Osteoblast (primary cell): ENCODE measurements around the gene LIAS. TPM values are rescaled to one million over a fixed set of nuclear protein-coding genes. Genes with fewer than 3 reads are reported as not detected.

ENCODE experiments used
- DNase-seq: peaks from one replicate; pipeline ENCODE4 v3.0.0; 2011; ENCODE audit warnings: low spot score, mixed read lengths; ENCODE audit not compliant: insufficient read length; ENCODE audit errors: missing footprints
- H2AFZ ChIP-seq: 2 replicates; pipeline ENCODE4 v1.6.0; 2011; ENCODE audit warnings: mild to moderate bottlenecking, low read length
- H3K27ac ChIP-seq: 2 replicates; pipeline ENCODE4 v1.5.1; 2011; ENCODE audit warnings: mild to moderate bottlenecking, low read depth, low read length, moderate library complexity
- H3K27me3 ChIP-seq: 2 replicates; pipeline ENCODE4 v1.6.0; 2012; ENCODE audit warnings: mild to moderate bottlenecking, control low read depth, inconsistent platforms, low read length, moderate library complexity; ENCODE audit not compliant: insufficient read depth
- H3K36me3 ChIP-seq: 2 replicates; pipeline ENCODE4 v1.5.1; 2011; ENCODE audit warnings: mild to moderate bottlenecking, low read length, control low read depth, moderate library complexity; ENCODE audit not compliant: insufficient read depth
- H3K4me1 ChIP-seq: 2 replicates; pipeline ENCODE4 v1.5.1; 2011; ENCODE audit warnings: mild to moderate bottlenecking, low read length, control low read depth, moderate library complexity; ENCODE audit not compliant: insufficient read depth
- H3K4me2 ChIP-seq: 2 replicates; pipeline ENCODE4 v1.6.0; 2011; ENCODE audit warnings: mild to moderate bottlenecking, low read length; ENCODE audit not compliant: insufficient read depth
- H3K4me3 ChIP-seq: fragments of 200-600 bp; sonication (generic); 3 replicates; pipeline ENCODE4 v1.5.1; 2012; ENCODE audit warnings: mild to moderate bottlenecking, low read length, inconsistent platforms; ENCODE audit not compliant: insufficient read depth
- H3K79me2 ChIP-seq: 2 replicates; pipeline ENCODE4 v1.6.0; 2012; ENCODE audit warnings: mild to moderate bottlenecking, low read length, control low read depth, inconsistent platforms; ENCODE audit not compliant: insufficient read depth
- H3K9me3 ChIP-seq: 2 replicates; pipeline ENCODE4 v1.5.1; 2011; ENCODE audit warnings: low read depth, low read length, control low read depth
- H4K20me1 ChIP-seq: 2 replicates; pipeline ENCODE4 v1.6.0; 2012; ENCODE audit warnings: mild to moderate bottlenecking, low read length, control low read depth; ENCODE audit not compliant: insufficient read depth
- total RNA-seq: library from RNA; depleted of rRNA; stranded (reverse); fragments of >200 nt; gene quantifications from 2 replicates; pipeline ENCODE4 v1.2.3, GENCODE V29; 2012
- TF ChIP-seq, protein P1 (sequence below): IDR thresholded peaks from 2 replicates; pipeline ENCODE4 v1.5.1; 2011; ENCODE audit warnings: mild to moderate bottlenecking, low read depth, low read length, moderate library complexity; ENCODE audit errors: extremely low read depth

LIAS gene
- total RNA-seq, 1 donor, result 8.7 TPM

DNA sequence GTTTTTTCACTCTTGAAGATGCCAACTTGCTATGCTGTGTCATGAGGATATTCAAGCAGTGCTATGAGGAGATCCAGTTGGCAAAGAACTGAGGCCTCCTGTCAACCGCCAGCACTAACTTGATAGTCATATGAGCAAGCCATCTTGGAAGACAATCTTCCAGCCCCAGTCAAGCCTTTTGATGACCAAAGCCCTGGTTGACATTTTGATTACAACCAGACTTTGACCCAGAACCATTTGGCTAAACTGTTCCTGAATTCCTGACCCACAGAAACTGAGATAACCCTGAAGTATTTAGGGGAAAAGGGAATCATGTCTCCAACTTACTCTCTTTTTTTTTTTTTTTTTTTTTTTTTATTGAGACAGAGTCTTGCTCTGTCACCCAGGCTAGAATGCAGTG is 35.5 kb downstream of the LIAS start:
- H3K36me3 ChIP-seq, result peaks cover 18% of the 10 kb centered on the region
- H3K4me1 ChIP-seq, result peaks cover 9% of the 10 kb centered on the region
- H2AFZ ChIP-seq, result no peak overlapping the region
- no peaks in the 10 kb centered on the region for H3K79me2 ChIP-seq
- TF ChIP-seq, protein P1, sequence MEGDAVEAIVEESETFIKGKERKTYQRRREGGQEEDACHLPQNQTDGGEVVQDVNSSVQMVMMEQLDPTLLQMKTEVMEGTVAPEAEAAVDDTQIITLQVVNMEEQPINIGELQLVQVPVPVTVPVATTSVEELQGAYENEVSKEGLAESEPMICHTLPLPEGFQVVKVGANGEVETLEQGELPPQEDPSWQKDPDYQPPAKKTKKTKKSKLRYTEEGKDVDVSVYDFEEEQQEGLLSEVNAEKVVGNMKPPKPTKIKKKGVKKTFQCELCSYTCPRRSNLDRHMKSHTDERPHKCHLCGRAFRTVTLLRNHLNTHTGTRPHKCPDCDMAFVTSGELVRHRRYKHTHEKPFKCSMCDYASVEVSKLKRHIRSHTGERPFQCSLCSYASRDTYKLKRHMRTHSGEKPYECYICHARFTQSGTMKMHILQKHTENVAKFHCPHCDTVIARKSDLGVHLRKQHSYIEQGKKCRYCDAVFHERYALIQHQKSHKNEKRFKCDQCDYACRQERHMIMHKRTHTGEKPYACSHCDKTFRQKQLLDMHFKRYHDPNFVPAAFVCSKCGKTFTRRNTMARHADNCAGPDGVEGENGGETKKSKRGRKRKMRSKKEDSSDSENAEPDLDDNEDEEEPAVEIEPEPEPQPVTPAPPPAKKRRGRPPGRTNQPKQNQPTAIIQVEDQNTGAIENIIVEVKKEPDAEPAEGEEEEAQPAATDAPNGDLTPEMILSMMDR, result no peak
- H3K4me2 ChIP-seq, result no peak overlapping the region
- DNase-seq, result no peak
- H4K20me1 ChIP-seq, result no peaks in the 10 kb centered on the region
- H3K9me3 ChIP-seq, result no peaks in the 10 kb centered on the region
- no peak overlapping the region for H3K4me3 ChIP-seq
- no peaks in the 10 kb centered on the region for H3K27me3 ChIP-seq
- H3K27ac ChIP-seq, result no peak overlapping the region

DNA sequence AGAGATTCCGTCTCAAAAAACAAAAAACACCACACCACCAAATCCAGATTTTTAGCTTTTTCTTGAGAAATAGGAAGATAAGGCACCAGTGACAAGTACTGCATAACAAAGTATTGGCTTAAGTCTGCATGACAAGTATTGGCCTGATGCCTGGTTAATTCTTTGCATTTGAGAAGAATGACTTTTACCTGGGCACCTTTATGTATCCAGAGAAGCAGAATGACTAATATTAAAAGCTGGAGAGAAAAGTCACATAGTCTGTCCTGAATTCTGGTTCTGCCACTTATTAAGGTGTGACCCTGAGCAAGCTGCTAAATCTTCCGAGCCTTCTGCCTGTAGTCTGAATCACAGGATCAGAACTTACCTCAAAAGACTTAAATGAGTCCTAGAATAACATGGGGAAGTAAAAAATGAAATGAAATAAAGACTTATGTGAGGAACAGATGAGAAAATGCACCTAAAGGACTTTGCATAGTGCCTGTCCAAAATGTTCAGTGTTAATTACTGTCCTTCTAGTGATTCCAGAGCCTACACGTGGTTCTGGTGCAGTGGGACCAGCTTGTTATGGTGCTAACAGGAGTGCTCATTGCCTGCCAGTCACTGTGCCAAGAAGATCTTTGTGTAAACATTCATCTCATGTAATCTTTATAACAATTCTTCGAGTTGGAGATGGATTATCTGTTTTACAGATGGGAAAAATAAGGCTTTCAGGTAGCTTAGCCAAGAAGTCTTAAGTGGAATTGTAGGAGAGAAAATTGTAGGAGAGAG is 36.8 kb downstream of the LIAS start:
- H3K4me1 ChIP-seq, result peaks cover 10% of the 10 kb centered on the region

DNA sequence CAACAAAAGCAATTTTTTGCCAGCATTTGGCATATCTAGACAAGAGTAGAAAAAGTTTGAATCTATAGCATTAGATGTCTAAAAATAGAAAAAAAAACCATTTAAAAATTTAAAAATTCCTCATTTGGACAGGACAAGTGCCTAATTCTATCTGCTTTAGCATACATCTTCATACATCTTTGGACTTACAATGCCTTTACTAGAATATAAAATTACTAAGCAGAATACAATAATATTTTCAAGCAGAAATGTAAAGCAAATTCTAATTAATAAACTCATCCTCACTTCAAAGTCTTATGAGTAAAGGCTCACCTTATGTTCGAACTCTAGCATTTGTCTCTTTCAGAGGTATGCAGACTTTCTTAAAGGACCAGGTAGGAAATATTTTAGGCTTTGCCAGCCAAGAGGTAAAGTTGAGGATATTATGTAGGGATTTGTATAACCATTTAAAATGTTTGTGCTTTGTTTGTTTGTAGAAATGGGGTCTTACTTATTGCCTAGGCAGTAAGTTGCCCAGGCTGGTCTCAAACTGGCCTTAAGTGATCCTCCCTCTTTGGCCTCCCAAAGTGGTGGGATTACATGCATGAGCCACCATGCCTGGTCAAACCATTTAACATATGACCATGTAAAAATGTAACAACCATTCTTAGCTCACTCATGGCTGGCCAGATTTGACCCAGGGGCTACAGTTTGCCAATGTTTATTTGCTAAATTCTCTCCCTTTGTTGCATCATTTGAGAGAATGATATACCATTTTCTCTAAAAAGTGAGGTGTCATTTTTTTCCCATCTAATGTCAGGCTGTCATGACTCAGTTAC is 39.3 kb downstream of the LIAS start:
- Histone ChIP-seq H3K36me3 (peaks cover 41% of the 10 kb centered on the region), H3K4me1 (peaks cover 28% of the 10 kb centered on the region), H2AFZ (no peak overlapping the region), H3K27ac (no peak overlapping the region), H4K20me1 (no peaks in the 10 kb centered on the region), H3K4me3 (no peak overlapping the region), H3K27me3 (no peaks in the 10 kb centered on the region), H3K4me2 (no peak overlapping the region), H3K9me3 (no peaks in the 10 kb centered on the region), H3K79me2 (peaks cover 2% of the 10 kb centered on the region)
- TF ChIP-seq, protein P1, result no peak
- no peak for DNase-seq

More for the DNA sequence above, 36.8 kb downstream of the LIAS start:
- Histone ChIP-seq H3K4me3 (no peak overlapping the region), H3K9me3 (no peaks in the 10 kb centered on the region), H3K36me3 (peaks cover 30% of the 10 kb centered on the region), H3K4me2 (no peak overlapping the region), H3K27me3 (no peaks in the 10 kb centered on the region), H4K20me1 (no peaks in the 10 kb centered on the region), H2AFZ (no peak overlapping the region), H3K79me2 (peaks cover 2% of the 10 kb centered on the region), H3K27ac (peak overlapping the region; percentile 25)
- TF ChIP-seq, protein P1, result no peak
- peak; percentile 88 for DNase-seq

DNA sequence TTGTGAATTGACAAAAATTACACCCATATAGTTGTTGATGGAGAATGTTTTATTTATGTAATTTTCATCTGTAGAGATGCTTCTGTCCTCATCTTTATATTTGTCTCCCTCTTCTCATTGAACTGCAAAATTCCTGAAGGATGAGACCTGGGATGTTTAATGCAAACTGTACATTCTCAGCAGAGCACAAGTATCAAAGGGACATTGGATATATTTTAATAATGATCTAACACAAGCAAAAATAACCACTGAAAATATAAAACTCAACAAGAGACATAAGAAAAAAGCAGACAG is 39.8 kb downstream of the LIAS start:
- H4K20me1 ChIP-seq, result no peaks in the 10 kb centered on the region
- TF ChIP-seq, protein P1, result no peak
- no peak for DNase-seq

More for the DNA sequence above, 39.8 kb downstream of the LIAS start:
- peaks cover 46% of the 10 kb centered on the region for H3K36me3 ChIP-seq
- peaks cover 32% of the 10 kb centered on the region for H3K4me1 ChIP-seq
- H3K27ac ChIP-seq, result no peak overlapping the region
- no peaks in the 10 kb centered on the region for H3K27me3 ChIP-seq
- no peaks in the 10 kb centered on the region for H3K9me3 ChIP-seq
- peaks cover 2% of the 10 kb centered on the region for H3K79me2 ChIP-seq
- H3K4me2 ChIP-seq, result no peak overlapping the region
- H3K4me3 ChIP-seq, result no peak overlapping the region
- no peak overlapping the region for H2AFZ ChIP-seq
